K562 (cell line): ENCODE measurements around the gene EVA1A. TPM values are rescaled to one million over a fixed set of nuclear protein-coding genes. Genes with fewer than 3 reads are reported as not detected.

Experiments used
- ATAC-seq: fragments of 200-7000 bp; cut with Tn5 transposase; 3 replicates; pipeline ENCODE4 v1.9.1; 2020; ENCODE audit warnings: moderate library complexity
- BruUV-seq: library from RNA; stranded (reverse); fragments of 400-500 nt; replicated peaks from 2 replicates; lab custom pipeline; 2021; lab: Mats Ljungman, UMichigan
- CTCF ChIA-PET: fragments of 300-600 bp; formaldehyde crosslinking; extraction: SDS; loops from one replicate; lab custom pipeline; 2021; ENCODE audit warnings: low intra/inter-chr PET ratio; lab: Yijun Ruan, JAX
- POLR2A ChIA-PET: fragments of 300-600, 350-650 bp; sonication (Branson Sonifier 250); formaldehyde crosslinking; extraction: SDS; loops from one replicate; lab custom pipeline; 2021; ENCODE audit warnings: antibody characterized with exemption, inconsistent platforms; lab: Yijun Ruan, JAX
- DNase-seq, 4 experiments: peaks; one replicate each; pipeline versions ENCODE4 v3.0.0 to v3.0.0-alpha.2; 2011 to 2018; ENCODE audit warnings: low spot score in 3 of 4, mixed read lengths in 3 of 4; ENCODE audit errors: extremely low read depth in 1 of 4
- FAIRE-seq: peaks from 2 replicates; lab custom pipeline; 2011; peaks lifted over from hg19 to GRCh38; lab: Jason Lieb, UNC
- H2AFZ ChIP-seq: 2 replicates; pipeline ENCODE4 v1.6.0; 2011; ENCODE audit warnings: low read depth, low read length, control low read depth, inconsistent platforms
- H3K27ac ChIP-seq: fragments of 200-600 bp; 3 replicates; pipeline ENCODE4 v1.8.0; 2011; ENCODE audit warnings: low read depth, mild to moderate bottlenecking, control low read depth, inconsistent platforms, low read length, moderate library complexity, mixed read lengths; ENCODE audit errors: extremely low read depth
- H3K27me3 ChIP-seq, 2 experiments: fragments of 300-600 bp in 1 of 2; 2 replicates in 1 of 2; 3 replicates in 1 of 2; pipeline versions ENCODE4 v1.6.0 to v1.8.0; 2011; ENCODE audit warnings: inconsistent platforms in 2 of 2, low read length in 2 of 2, mild to moderate bottlenecking in 1 of 2, mixed read lengths in 1 of 2, moderate library complexity in 1 of 2; ENCODE audit not compliant: control insufficient read depth in 2 of 2, insufficient read depth in 2 of 2
- H3K36me3 ChIP-seq: fragments of 300-600 bp; 3 replicates; pipeline ENCODE4 v1.8.0; 2011; ENCODE audit warnings: mild to moderate bottlenecking, low read length, inconsistent platforms; ENCODE audit not compliant: control insufficient read depth, insufficient read depth
- H3K4me1 ChIP-seq, 2 experiments: fragments of 200-600 bp in 1 of 2; replicated peaks in 1 of 2; 2 replicates in 1 of 2; 3 replicates in 1 of 2; pipeline versions ENCODE4 v1.5.1 to v1.8.0; 2011; ENCODE audit warnings: inconsistent platforms in 2 of 2, low read length in 2 of 2, mild to moderate bottlenecking in 1 of 2, mixed read lengths in 1 of 2, moderate library complexity in 1 of 2; ENCODE audit not compliant: control insufficient read depth in 2 of 2, insufficient read depth in 2 of 2
- H3K4me2 ChIP-seq: 2 replicates; pipeline ENCODE4 v1.6.1; 2011; ENCODE audit warnings: low read length, control low read depth, inconsistent platforms, mixed read lengths; ENCODE audit not compliant: insufficient read depth
- H3K4me3 ChIP-seq: fragments of 200-600 bp; sonication (generic), shearing (Covaris generic); 2 replicates; pipeline ENCODE4 v1.5.1; 2016; ENCODE audit warnings: control low read depth, inconsistent platforms
- H3K79me2 ChIP-seq: fragments of 200-600 bp; 3 replicates; pipeline ENCODE4 v1.8.0; 2011; ENCODE audit warnings: low read length, inconsistent platforms; ENCODE audit not compliant: control insufficient read depth, insufficient read depth
- H3K9ac ChIP-seq, 2 experiments: 2 replicates each; pipeline versions ENCODE4 v1.6.0 to v1.6.1; 2011; ENCODE audit warnings: low read depth in 2 of 2, low read length in 2 of 2, control low read depth in 1 of 2, inconsistent platforms in 1 of 2, mild to moderate bottlenecking in 1 of 2, mixed read lengths in 1 of 2; ENCODE audit not compliant: insufficient read depth in 1 of 2
- H3K9me1 ChIP-seq: one replicate; pipeline ENCODE4 v1.6.0; 2011; ENCODE audit warnings: inconsistent platforms, mild to moderate bottlenecking, low read length, moderate library complexity; ENCODE audit not compliant: control insufficient read depth, insufficient read depth
- H3K9me3 ChIP-seq: replicated peaks from 2 replicates; pipeline ENCODE4 v1.5.1; 2011; ENCODE audit warnings: low read depth, low read length, inconsistent platforms; ENCODE audit not compliant: control insufficient read depth, insufficient read depth
- H4K20me1 ChIP-seq: replicated peaks from 2 replicates; pipeline ENCODE4 v1.6.1; 2011; ENCODE audit warnings: low read length, inconsistent platforms, mixed read lengths; ENCODE audit not compliant: control insufficient read depth, insufficient read depth
- CBX1 ChIP-seq: sonication (generic); IDR thresholded peaks from 2 replicates; pipeline ENCODE4 v1.6.1; 2016; ENCODE audit warnings: antibody characterized with exemption, low read depth, mild to moderate bottlenecking
- CHAMP1 ChIP-seq: fragments of 450-650 bp; IDR thresholded peaks from 2 replicates; pipeline ENCODE4 v1.6.1; 2016; ENCODE audit warnings: mild to moderate bottlenecking
- E2F3 ChIP-seq: fragments of 250-450 bp; sonication (Bioruptor Pico); IDR thresholded peaks from 2 replicates; pipeline ENCODE4 v1.4.0; 2020; ENCODE audit warnings: mild to moderate bottlenecking
- ETS2 ChIP-seq: IDR thresholded peaks from 2 replicates; pipeline ENCODE4 v1.6.1; 2016; ENCODE audit warnings: borderline replicate concordance, missing genetic modification characterization, mild to moderate bottlenecking, moderate library complexity, missing compliant biosample characterization; ENCODE audit not compliant: poor library complexity, severe bottlenecking
- HDAC3 ChIP-seq: fragments of 450-650 bp; IDR thresholded peaks from 2 replicates; pipeline ENCODE4 v1.6.1; 2018; ENCODE audit warnings: borderline replicate concordance, mild to moderate bottlenecking, moderate library complexity; ENCODE audit not compliant: partially characterized antibody
- L3MBTL2 ChIP-seq: fragments of 450-650 bp; IDR thresholded peaks from 2 replicates; pipeline ENCODE4 v1.6.1; 2016; ENCODE audit warnings: mild to moderate bottlenecking, moderate library complexity
- MBD1 ChIP-seq: fragments of 250-450 bp; sonication (Bioruptor Pico); IDR thresholded peaks from 2 replicates; pipeline ENCODE4 v1.8.0; 2022; ENCODE audit warnings: inconsistent platforms
- MEF2D ChIP-seq: conservative IDR thresholded peaks from 2 replicates; pipeline ENCODE4 v1.6.1; 2016; ENCODE audit warnings: low read depth, missing genetic modification characterization, missing compliant biosample characterization
- POLR2G ChIP-seq: fragments of 200-400 bp; formaldehyde crosslinking; IDR thresholded peaks from 2 replicates; pipeline ENCODE4 v1.6.1; 2017; ENCODE audit warnings: low read depth, mild to moderate bottlenecking, antibody characterized with exemption, low read length, moderate library complexity
- PTRF ChIP-seq: fragments of 450-650 bp; IDR thresholded peaks from 2 replicates; pipeline ENCODE4 v1.6.1; 2016; ENCODE audit warnings: mild to moderate bottlenecking, missing genetic modification characterization, missing compliant biosample characterization
- TCF15 ChIP-seq: fragments of 250-450 bp; sonication (Bioruptor Pico); IDR thresholded peaks from 2 replicates; pipeline ENCODE4 v1.8.0; 2022; ENCODE audit warnings: moderate library complexity, mild to moderate bottlenecking, inconsistent platforms
- ZNF408 ChIP-seq: fragments of 250-450 bp; sonication (Bioruptor Pico); IDR thresholded peaks from 2 replicates; pipeline ENCODE4 v1.4.0; 2020; ENCODE audit warnings: low read depth, mild to moderate bottlenecking, moderate library complexity
- ZNF785 ChIP-seq: fragments of 250-450 bp; sonication (Bioruptor Pico); IDR thresholded peaks from 2 replicates; pipeline ENCODE4 v1.4.0; 2020; ENCODE audit warnings: mild to moderate bottlenecking
- WGBS: fragments of 100-300 bp; shearing (Covaris generic); methylation state at CpG from one replicate; pipeline ENCODE4 v1.1.6; 2016; ENCODE audit warnings: low coverage, mixed read lengths; ENCODE audit not compliant: insufficient coverage; ENCODE audit errors: missing lambda C conversion rate; 5-methylcytosine and 5-hydroxymethylcytosine counted together
- in situ Hi-C: fragments of 300-500 bp; cut with MboI; formaldehyde crosslinking; loops from 4 replicates; pipeline ENCODE4 v1.15.0; 2018; ENCODE audit warnings: inconsistent platforms, mixed read lengths
- intact Hi-C: fragments of 100-400 bp; cut with micrococcal nuclease; formaldehyde crosslinking; loops from 2 replicates; pipeline ENCODE4 v1.14.2; 2022
- polyA plus RNA-seq, 8 experiments: library from polyadenylated mRNA; depleted of rRNA in 4 of 8; stranded (reverse) in 5 of 8; unstranded in 3 of 8; fragments of >200 nt; fragmentation: Nextera tagmentation in 2 of 8; fragmentation: Illumina TruSeq in 1 of 8; extraction: Ambion mirVana in 2 of 8; extraction: Trizol in 1 of 8; gene quantifications; 2 replicates each; pipeline versions ENCODE4 v1.2.1 to v1.2.3, GENCODE V29; 2011 to 2014; ENCODE audit warnings: inconsistent platforms in 1 of 8, missing spikeins in 1 of 8
- total RNA-seq, 7 experiments: library from RNA; depleted of rRNA in 6 of 7; stranded (reverse); fragments of >200 nt in 6 of 7; fragmentation: Illumina TruSeq in 2 of 7; extraction: Trizol in 2 of 7; gene quantifications; 2 replicates each; pipeline versions ENCODE4 v1.2.1 to v1.2.3, GENCODE V29; 2011 to 2021; ENCODE audit warnings: low replicate concordance in 1 of 7

EVA1A gene
- total and polyA plus RNA-seq, 9 of the 15 experiments (the other 6 are each of a cell fraction or from before 2014, with no cell fraction given) = not detected

GRCh38 chr2:75565472-75566462 lies 5.0 kb upstream of the EVA1A start:
- no peak overlapping the region for H2AFZ ChIP-seq
- WGBS = 2% methylated on average over 8 of the region's 8 CpGs
- DNase-seq (no peak), ATAC-seq (no peak), FAIRE-seq (no peak)
- in situ Hi-C loops (no loop called here), intact Hi-C loops (no loop called here)
- CTCF ChIA-PET = no interaction called here
- H3K9me1 ChIP-seq = no peaks in the 10 kb centered on the region
- no peak overlapping the region for H3K4me2 ChIP-seq
- H3K9ac ChIP-seq = no peak overlapping the region
- no peak overlapping the region for H3K27ac ChIP-seq
- H3K36me3 ChIP-seq = no peaks in the 10 kb centered on the region
- no TSS peak for BruUV-seq
- no peaks in the 10 kb centered on the region for H3K4me1 ChIP-seq
- POLR2A ChIA-PET = no interaction called here
- H4K20me1 ChIP-seq = no peaks in the 10 kb centered on the region
- peaks cover 8 to 28% of the 10 kb centered on the region in 2 experiments; a peak in 4 of 5 replicates for H3K27me3 ChIP-seq
- no peaks in the 10 kb centered on the region for H3K79me2 ChIP-seq
- no peaks in the 10 kb centered on the region for H3K9me3 ChIP-seq
- no peak overlapping the region for H3K4me3 ChIP-seq
- TF ChIP-seq POLR2G (no peak), E2F3 (CRISPR knock-in tag) (no peak), MBD1 (CRISPR knock-in tag) (no peak), ETS2 (no peak), MEF2D (tag) (no peak), ZNF408 (CRISPR knock-in tag) (no peak), TCF15 (CRISPR knock-in tag) (no peak), L3MBTL2 (no peak), CBX1 (no peak), HDAC3 (no peak), ZNF785 (no peak), PTRF (tag) (no peak), CHAMP1 (no peak)
